HepG2 (cell line): ENCODE data around the gene DNAJC18. TPM values are rescaled to one million over a fixed set of nuclear protein-coding genes. Genes with fewer than 3 reads are reported as not detected.

Experiments used
- GMEB1 ChIP-seq: sonication (generic); formaldehyde crosslinking; IDR thresholded peaks from 2 replicates; pipeline ENCODE4 v1.5.1; 2020; ENCODE audit warnings: missing genetic modification reagents, mild to moderate bottlenecking, borderline replicate concordance
- MAZ ChIP-seq, 2 experiments: sonication (generic) in 1 of 2; formaldehyde crosslinking in 1 of 2; IDR thresholded peaks; 2 replicates each; pipeline versions ENCODE4 v1.5.0 to v1.6.1; 2012 to 2020; ENCODE audit warnings: low read depth in 2 of 2, mild to moderate bottlenecking in 2 of 2, borderline replicate concordance in 1 of 2, improper control_type of control experiment in 1 of 2, low read length in 1 of 2, missing genetic modification reagents in 1 of 2, moderate library complexity in 1 of 2
- MYC ChIP-seq: sonication (generic); formaldehyde crosslinking; IDR thresholded peaks from 2 replicates; pipeline ENCODE4 v1.9.0; 2021; ENCODE audit warnings: missing genetic modification reagents, borderline replicate concordance
- NR2F6 ChIP-seq, 2 experiments: IDR thresholded peaks; 2 replicates each; pipeline ENCODE4 v1.6.1; 2016; ENCODE audit warnings: antibody characterized with exemption in 1 of 2, mild to moderate bottlenecking in 1 of 2
- PRDM15 ChIP-seq: sonication (generic); formaldehyde crosslinking; IDR thresholded peaks from 2 replicates; pipeline ENCODE4 v1.4.0; 2020; ENCODE audit warnings: missing genetic modification reagents
- RBFOX2 ChIP-seq: fragments of 200-400 bp; formaldehyde crosslinking; IDR thresholded peaks from 2 replicates; pipeline ENCODE4 v1.6.1; 2017; ENCODE audit warnings: low read depth, mild to moderate bottlenecking, low read length
- SMAD3 ChIP-seq: sonication (generic); formaldehyde crosslinking; IDR thresholded peaks from 2 replicates; pipeline ENCODE4 v1.4.0; 2020; ENCODE audit warnings: missing genetic modification reagents
- SSRP1 ChIP-seq: IDR thresholded peaks from 2 replicates; pipeline ENCODE4 v1.6.1; 2016; ENCODE audit warnings: control low read depth
- STAT6 ChIP-seq: sonication (generic); formaldehyde crosslinking; IDR thresholded peaks from 2 replicates; pipeline ENCODE4 v1.4.0; 2020; ENCODE audit warnings: missing genetic modification reagents, mild to moderate bottlenecking, borderline replicate concordance
- TBX2 ChIP-seq: sonication (generic); formaldehyde crosslinking; IDR thresholded peaks from 2 replicates; pipeline ENCODE4 v1.5.0; 2020; ENCODE audit warnings: missing genetic modification reagents, mild to moderate bottlenecking, borderline replicate concordance
- ZNF333 ChIP-seq: sonication (generic); formaldehyde crosslinking; IDR thresholded peaks from 2 replicates; pipeline ENCODE4 v1.4.0; 2020; ENCODE audit warnings: mild to moderate bottlenecking, missing genetic modification reagents, borderline replicate concordance
- ZNF574 ChIP-seq: sonication (generic); formaldehyde crosslinking; IDR thresholded peaks from 2 replicates; pipeline ENCODE4 v1.4.0; 2020; ENCODE audit warnings: missing genetic modification reagents
- ZNF619 ChIP-seq: sonication (generic); formaldehyde crosslinking; IDR thresholded peaks from 2 replicates; pipeline ENCODE4 v1.4.0; 2020; ENCODE audit warnings: mild to moderate bottlenecking, missing genetic modification reagents
- ZNF629 ChIP-seq: sonication (generic); formaldehyde crosslinking; conservative IDR thresholded peaks from 2 replicates; pipeline ENCODE4 v1.5.0; 2020; ENCODE audit warnings: missing genetic modification reagents
- ZNF75D ChIP-seq: sonication (generic); formaldehyde crosslinking; IDR thresholded peaks from 2 replicates; pipeline ENCODE4 v1.8.1; 2023; ENCODE audit warnings: missing genetic modification reagents, mild to moderate bottlenecking, borderline replicate concordance
- polyA plus RNA-seq, 8 experiments: library from polyadenylated mRNA; depleted of rRNA in 3 of 8; stranded (reverse) in 7 of 8; unstranded in 1 of 8; fragments of >200 nt; fragmentation: Illumina TruSeq in 4 of 8; extraction: Trizol in 4 of 8; gene quantifications; 2 replicates each; pipeline versions ENCODE4 v1.2.1 to v1.2.3, GENCODE V29; 2011 to 2016; ENCODE audit warnings: low read depth in 4 of 8, missing spikeins in 1 of 8, mixed read lengths in 1 of 8; ENCODE audit not compliant: insufficient read depth in 1 of 8
- total RNA-seq, 5 experiments: library from RNA; depleted of rRNA; stranded (reverse); fragments of >200 nt; fragmentation: Illumina TruSeq; extraction: Trizol; gene quantifications; 2 replicates each; pipeline ENCODE4 v1.2.3, GENCODE V29; 2016; ENCODE audit warnings: low read depth in 1 of 5

DNAJC18 gene
- total and polyA plus RNA-seq, 2 of the 13 experiments (the other 11 are each of a cell fraction or from before 2014, with no cell fraction given), result 6.5 to 6.6 TPM

GRCh38 chr5:139388198-139388821, 51.0 kb downstream of the DNAJC18 start (continued):
- peak; percentile 81 for TF ChIP-seq PRDM15 (CRISPR knock-in tag)
- 0 out of 2 replicates have a peak, but pooled peaks have one; percentile 26 for TF ChIP-seq MYC (CRISPR knock-in tag)
- TF ChIP-seq ZNF574, result 0 out of 2 replicates have a peak, but pooled peaks have one; percentile 17
- no peak for TF ChIP-seq ZNF629 (CRISPR knock-in tag)
- no peak for TF ChIP-seq STAT6 (CRISPR knock-in tag)
- TF ChIP-seq SSRP1 (CRISPR knock-in tag), result peak; percentile 59; the same call in 1 of the 2 replicates
- peak; percentile 39; the same call in 1 of the 2 replicates for TF ChIP-seq NR2F6 (IDR thresholded peaks at IDR 0.05)
- TF ChIP-seq NR2F6 (CRISPR knock-in tag; IDR thresholded peaks at IDR 0.05), result no peak; the same call in 1 of the 2 replicates
- no peak for TF ChIP-seq ZNF75D (CRISPR knock-in tag)
- TF ChIP-seq MAZ (IDR thresholded peaks at IDR 0.05; ENCODE audit: borderline replicate concordance, low read depth, low read length), result peak; percentile 27; the same call in 1 of the 2 replicates
- TF ChIP-seq MAZ (CRISPR knock-in tag; IDR thresholded peaks at IDR 0.05; ENCODE audit: low read depth), result peak; percentile 60; the same call in 1 of the 2 replicates
- TF ChIP-seq RBFOX2, result no peak
- no peak for TF ChIP-seq SMAD3
- TF ChIP-seq ZNF619 (CRISPR knock-in tag), result no peak
- TF ChIP-seq ZNF333 (CRISPR knock-in tag), result no peak
- peak; percentile 32; the same call in 1 of the 2 replicates for TF ChIP-seq GMEB1 (CRISPR knock-in tag)
- peak; percentile 51; the same call in 1 of the 2 replicates for TF ChIP-seq TBX2 (CRISPR knock-in tag)
